ENCODE measurements around the gene ALG9. TPM values are rescaled to one million over a fixed set of nuclear protein-coding genes. Genes with fewer than 3 reads are reported as not detected.

Gene ALG9
- total RNA-seq, 4 donors from 2014 or later: 18.4 to 24.1 (median 22.1) TPM

- 87% methylated on average over 2 of the region's 2 CpGs for WGBS
- H3K27ac ChIP-seq (replicated peaks in 1 of 4): no peak overlapping the region
- H3K9me3 ChIP-seq: no peaks in the 10 kb centered on the region
- TF ChIP-seq POLR2A (IDR thresholded peaks at IDR 0.05; ENCODE audit: low read depth): no peak
- no peak for TF ChIP-seq CTCF (IDR thresholded peaks at IDR 0.05)
- peaks cover 0 to 7% (median 0%) of the 10 kb centered on the region in 4 donors for H3K27me3 ChIP-seq
- DNase-seq (ENCODE audit: extremely low spot score): peak; percentile 64
- no peaks in the 10 kb centered on the region for H3K36me3 ChIP-seq
- no peak overlapping the region for H3K4me3 ChIP-seq
- peaks cover 28 to 38% (median 35%) of the 10 kb centered on the region in 4 donors for H3K4me1 ChIP-seq
- intact Hi-C loops (cut with DNase I): no loop called here
Measured at GRCh38 chr11:111917312-111917711, 45.9 kb upstream of the ALG9 start.

GRCh38 chr11:111916768-111917167 is 45.4 kb upstream of the ALG9 start:
- Histone ChIP-seq H3K4me3 (no peak overlapping the region), H3K9me3 (no peaks in the 10 kb centered on the region), H3K27me3 (peaks cover 0 to 7% (median 0%) of the 10 kb centered on the region in 4 donors), H3K36me3 (no peaks in the 10 kb centered on the region), H3K27ac (replicated peaks in 1 of 4) (no peak overlapping the region), H3K4me1 (peaks cover 23 to 33% (median 29%) of the 10 kb centered on the region in 4 donors)
- no peak for DNase-seq (ENCODE audit: extremely low spot score)
- TF ChIP-seq CTCF (IDR thresholded peaks at IDR 0.05) (no peak), EP300 (IDR thresholded peaks at IDR 0.05) (no peak), POLR2A (IDR thresholded peaks at IDR 0.05; ENCODE audit: low read depth) (no peak), POLR2AphosphoS5 (IDR thresholded peaks at IDR 0.05) (no peak)
- intact Hi-C loops (cut with DNase I): no loop called here
- WGBS: 100% methylated on average over 1 of the region's 1 CpG

- no peaks in the 10 kb centered on the region for H3K9me3 ChIP-seq
- peak overlapping the region; percentile 97 to 99 (median 98) for H3K27ac ChIP-seq (replicated peaks in 1 of 4)
- peaks cover 14 to 48% (median 35%) of the 10 kb centered on the region in 4 donors for H3K4me1 ChIP-seq
- TF ChIP-seq POLR2AphosphoS5 (IDR thresholded peaks at IDR 0.05) (peak; percentile 83 to 86), POLR2A (IDR thresholded peaks at IDR 0.05; ENCODE audit: low read depth) (peak; percentile 8), CTCF (IDR thresholded peaks at IDR 0.05) (no peak)
- DNase-seq (ENCODE audit: extremely low spot score): no peak
- H3K4me3 ChIP-seq: peak overlapping the region; percentile 65 to 81 (median 73)
- H3K27me3 ChIP-seq: peaks cover 0 to 7% (median 0%) of the 10 kb centered on the region in 4 donors
- WGBS: 32% methylated on average over 3 of the region's 4 CpGs
- H3K36me3 ChIP-seq: peaks cover under 1 to 16% (median 6%) of the 10 kb centered on the region in 4 donors
- intact Hi-C loops (cut with DNase I): no loop called here
Measured at GRCh38 chr11:111913997-111914396, 42.6 kb upstream of the ALG9 start.

- TF ChIP-seq CTCF (IDR thresholded peaks at IDR 0.05): no peak
- TF ChIP-seq EP300 (IDR thresholded peaks at IDR 0.05): no peak
- no peak for TF ChIP-seq POLR2A (IDR thresholded peaks at IDR 0.05; ENCODE audit: low read depth)
- TF ChIP-seq POLR2AphosphoS5 (IDR thresholded peaks at IDR 0.05): peak in 1 of 2 donors; percentile 59
- Histone ChIP-seq H3K27ac (replicated peaks in 1 of 4) (peak overlapping the region; percentile 97 to 99 (median 98)), H3K4me1 (peaks cover 7 to 48% (median 39%) of the 10 kb centered on the region in 4 donors), H3K4me3 (peak overlapping the region; percentile 65 to 81 (median 73)), H3K36me3 (peaks cover 8 to 24% (median 14%) of the 10 kb centered on the region in 4 donors), H3K27me3 (peaks cover 0 to 7% (median 0%) of the 10 kb centered on the region in 4 donors), H3K9me3 (no peaks in the 10 kb centered on the region)
- intact Hi-C loops (cut with DNase I): no loop called here
- no peak for DNase-seq (ENCODE audit: extremely low spot score)
- WGBS: 33% methylated on average over 20 of the region's 24 CpGs
Measured at GRCh38 chr11:111913031-111913861, 41.9 kb upstream of the ALG9 start.

Data from esophagus muscularis mucosa (tissue), 4 donors.